ENCODE data around the gene POLR3H.

Gene POLR3H

GRCh38 chr22:41512421-41513194 lies 31.7 kb downstream of the POLR3H start:
- no peak for DNase-seq

DNA sequence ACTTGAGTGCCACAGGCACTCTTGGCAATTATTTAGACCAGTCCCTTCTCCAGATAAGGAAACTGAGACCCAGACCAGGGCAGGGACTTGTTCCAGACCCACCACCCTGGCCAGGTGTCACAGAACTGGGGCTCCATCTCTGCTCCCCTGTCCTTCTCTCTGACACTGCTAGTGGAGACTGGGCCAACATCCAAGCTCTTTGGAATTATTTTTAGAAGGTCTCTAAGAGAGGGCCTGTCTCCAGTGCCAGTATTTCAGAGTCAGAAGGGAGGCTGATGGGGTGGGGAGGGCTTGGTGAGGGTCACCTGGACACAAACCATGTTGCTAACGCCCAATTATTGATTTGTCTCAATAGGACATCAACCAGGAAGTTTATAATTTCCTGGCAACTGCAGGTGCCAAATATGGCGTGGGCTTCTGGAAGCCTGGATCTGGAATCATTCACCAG lies 32.7 kb downstream of the POLR3H start:
- DNase-seq: no peak

DNA sequence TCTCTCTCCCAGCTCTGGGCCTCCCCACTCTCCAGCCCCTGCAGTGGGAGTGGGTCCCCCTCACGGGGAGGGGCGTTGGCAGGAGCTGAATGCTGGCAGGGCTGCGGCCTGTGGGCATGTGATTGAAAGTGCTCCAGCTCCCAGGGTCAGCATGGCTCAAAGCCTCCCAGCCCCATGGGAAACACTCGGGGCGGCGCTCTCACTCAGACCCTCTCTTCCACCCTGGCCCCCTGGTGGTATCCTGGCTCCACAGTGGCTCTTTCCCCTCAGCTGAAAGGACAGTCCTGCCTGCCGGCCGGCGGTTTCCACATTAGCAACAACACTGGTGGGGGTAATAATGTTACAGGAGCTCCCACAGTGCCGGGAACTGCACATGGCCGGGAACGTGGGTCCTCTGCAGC lies 35.5 kb downstream of the POLR3H start:
- no peak for DNase-seq

GRCh38 chr22:41507330-41508063 lies 36.8 kb downstream of the POLR3H start:
- DNase-seq: no peak

DNA sequence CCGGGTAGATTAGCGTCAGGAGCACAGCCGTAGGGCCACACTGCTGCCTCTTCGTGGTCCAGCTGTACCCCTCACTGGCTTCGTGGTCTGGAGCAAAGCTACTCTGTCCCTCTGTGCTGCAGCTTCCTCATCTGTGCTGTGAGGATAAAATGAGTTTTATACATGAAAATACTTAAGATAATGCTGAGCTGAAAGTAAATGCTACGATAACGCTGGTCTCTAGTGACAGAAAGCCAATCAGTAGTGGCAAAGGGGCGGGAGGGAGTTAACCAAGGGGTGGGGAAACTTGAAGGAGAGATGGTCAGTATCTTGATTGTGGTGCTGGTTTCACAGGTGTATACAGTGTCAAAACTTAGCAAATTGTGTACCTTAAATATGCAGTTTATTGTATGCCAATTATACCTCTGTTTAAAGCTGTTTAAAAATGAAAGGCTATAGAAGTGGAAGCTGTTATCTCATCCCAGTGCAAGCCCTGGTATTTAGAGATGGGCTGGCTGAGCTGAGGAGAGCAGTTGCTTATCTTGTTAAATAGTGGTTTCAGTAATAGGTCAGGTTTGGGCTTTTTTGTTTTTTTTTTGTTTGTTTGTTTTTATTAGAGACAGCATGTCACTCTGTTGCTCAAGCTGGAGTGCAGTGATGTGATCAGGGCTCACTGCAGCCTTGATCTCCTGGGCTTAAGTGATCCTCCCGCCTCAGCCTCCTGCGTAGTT lies 38.6 kb downstream of the POLR3H start:
- DNase-seq: no peak

DNA sequence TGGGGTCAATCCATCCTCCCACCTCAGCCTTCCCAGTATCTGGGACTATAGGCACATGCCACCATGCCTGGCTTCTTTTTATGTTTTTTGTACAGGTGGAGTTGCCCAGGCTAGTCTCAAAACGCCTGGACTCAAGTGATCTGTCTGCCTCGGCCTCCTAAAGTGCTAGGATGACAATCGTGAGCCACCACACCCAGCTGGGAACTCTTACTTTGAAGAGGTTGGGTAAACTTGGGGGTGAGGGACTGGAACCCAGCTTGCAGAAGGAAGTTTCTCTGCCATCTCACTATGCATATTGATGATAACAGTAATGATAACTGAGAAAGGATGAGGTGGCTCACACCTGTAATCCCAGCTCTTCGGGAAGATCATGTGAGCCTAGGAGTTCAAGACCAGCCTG lies 39.5 kb downstream of the POLR3H start:
- no peak for DNase-seq

- no peak for DNase-seq
Measured at GRCh38 chr22:41504397-41504796, 39.9 kb downstream of the POLR3H start.

DNA sequence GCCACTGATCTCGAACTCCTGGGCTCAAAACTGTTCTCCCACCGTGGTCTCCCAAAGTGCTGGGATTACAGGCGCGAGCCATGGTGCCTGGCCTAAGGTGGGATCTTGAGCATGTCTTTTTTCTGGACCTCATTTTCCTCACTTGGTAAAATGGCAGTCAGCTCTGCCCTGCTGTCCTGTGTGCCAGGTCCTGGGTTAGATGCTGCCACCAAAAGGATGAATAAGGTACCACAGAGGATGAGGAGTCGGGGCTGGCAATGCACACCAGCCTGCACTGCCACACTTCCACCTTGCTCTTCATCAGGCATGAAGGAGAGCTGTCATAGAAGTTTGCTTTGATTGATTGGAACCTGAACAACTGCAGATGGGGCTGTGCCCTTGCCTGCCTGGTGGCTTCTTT lies 43.1 kb downstream of the POLR3H start:
- no peak for DNase-seq

- DNase-seq: no peak
Measured at GRCh38 chr22:41500303-41500702, 44.0 kb downstream of the POLR3H start.

DNA sequence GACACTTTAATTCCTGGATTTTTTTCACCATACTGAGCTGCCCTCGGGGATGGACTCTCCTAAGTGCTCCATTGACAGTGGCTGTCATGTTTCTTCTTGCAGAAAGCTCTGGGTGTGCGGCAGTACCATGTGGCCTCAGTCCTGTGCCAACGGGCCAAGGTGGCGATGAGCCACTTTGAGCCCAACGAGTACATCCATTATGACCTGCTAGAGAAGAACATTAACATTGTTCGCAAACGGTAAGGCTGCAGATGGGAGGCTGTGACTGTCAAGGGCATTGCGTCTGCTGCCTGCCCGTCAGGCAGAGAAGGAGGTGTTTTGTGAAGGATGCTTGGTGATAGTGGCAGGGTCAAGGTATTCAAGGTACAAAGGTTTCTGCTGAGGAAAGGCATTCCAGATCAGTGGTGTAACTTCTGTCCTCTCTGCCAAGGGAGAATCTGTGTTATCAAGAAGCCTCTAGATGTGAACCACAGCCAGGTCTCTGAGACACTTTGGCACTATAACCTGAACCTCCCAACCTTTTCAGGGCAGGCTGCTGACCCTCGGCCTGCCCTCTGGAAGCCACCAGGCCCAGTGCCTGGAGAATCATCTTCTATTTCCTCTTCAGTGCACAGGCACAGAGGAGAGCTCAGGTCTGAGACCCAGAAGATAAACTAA lies 44.5 kb downstream of the POLR3H start:
- DNase-seq: no peak

DNA sequence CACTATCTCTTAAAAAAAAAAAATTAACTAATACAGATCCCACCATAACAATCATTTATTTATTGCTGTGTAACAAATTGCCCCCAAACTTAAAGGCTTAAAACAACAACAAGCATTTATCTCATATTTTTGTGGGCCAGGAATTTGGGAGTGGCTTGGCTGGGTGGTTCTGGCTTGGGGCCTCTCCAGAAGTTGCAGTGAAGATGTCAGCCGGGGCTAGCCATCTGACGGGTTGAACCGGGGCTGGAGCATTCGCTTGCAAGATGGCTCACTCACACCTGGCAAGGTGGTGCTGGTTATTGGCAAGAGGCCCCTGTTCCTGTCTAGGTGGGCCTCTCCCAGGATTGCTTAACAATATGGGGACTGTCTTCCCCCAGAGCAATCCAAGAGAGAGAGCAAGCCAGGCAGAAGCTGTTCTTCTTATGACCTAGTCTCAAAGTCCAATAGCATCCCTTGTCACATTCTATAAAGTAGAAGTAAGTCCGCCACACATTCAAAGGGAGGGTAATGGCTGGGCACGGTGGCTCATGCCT lies 45.9 kb downstream of the POLR3H start:
- DNase-seq: no peak

DNA sequence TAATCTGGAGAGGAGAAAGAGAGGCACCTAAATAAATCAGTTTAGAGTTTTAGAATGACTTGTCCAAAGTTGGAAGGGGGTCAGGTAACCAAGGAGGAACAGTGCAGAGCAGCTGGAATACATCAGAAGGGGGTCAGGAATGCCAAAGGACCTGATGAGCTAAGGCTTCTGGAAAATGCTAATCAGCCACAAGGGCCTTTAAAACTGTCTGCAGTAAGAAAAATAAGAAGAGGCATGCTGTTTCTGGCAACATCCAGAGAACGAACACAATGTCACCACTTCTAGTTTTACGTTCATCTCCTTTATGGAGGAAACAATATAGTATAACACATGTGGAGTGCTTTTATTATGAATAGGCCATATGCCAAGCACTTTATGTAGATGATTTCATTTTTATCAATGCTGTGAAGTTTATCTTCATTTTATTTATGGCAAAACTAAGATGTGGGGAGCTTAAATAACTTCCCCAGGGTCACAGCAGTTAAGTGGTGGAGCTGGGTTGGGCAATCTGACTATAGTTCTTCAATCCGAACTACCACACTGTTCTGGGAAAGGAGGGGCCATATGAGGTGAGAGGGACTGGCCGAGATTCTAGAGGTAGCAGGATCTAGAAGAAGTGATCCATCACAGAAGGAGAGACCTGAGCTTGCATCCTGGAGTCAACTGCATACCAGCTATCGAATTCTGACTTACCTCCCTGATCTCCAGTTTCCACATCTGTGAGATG lies 52.7 kb downstream of the POLR3H start:
- no peak for DNase-seq

GRCh38 chr22:41488596-41489385 lies 55.5 kb downstream of the POLR3H start:
- no peak for DNase-seq

- no peak for DNase-seq
Measured at GRCh38 chr22:41488076-41488475, 56.2 kb downstream of the POLR3H start.

DNA sequence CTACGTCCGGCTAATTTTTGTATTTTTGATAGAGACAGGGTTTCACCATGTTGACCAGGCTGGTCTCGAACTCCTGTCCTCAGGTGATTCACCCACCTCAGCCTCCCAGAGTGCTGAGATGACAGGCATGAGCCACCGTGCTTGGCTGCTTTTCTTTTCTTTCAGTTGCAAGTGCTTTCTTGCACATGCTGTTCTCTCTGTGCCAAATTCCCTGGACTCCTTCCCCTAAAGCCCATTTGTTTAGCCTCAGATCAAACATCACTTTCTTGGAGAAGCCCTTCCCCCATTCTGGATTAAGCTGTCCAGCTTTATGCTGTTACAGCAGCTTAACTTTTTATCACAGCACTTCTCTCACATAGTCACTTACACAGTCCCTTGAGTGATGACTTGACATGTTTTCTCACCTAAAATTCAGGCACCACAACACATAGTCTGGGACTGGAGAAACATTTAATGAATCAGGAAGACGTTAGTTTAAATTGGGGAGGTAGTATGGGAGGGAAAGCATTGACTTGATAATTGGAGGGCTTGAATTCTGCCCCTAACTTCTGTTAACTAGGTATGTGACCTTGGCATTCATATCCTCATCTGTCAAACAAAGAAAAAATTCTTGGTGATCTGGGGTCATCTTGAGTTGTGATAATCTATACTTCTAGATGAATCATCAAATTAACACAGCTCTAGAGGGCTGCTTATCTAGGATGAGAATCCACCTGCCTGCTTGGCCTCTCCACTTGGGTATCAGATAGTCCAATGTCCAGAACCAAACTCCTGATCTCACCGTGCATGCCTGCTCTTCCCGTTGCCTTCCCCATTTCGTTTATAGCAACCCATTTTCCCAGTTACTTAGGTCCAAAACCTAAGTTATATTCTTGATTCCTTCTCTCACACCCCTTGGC lies 57.0 kb downstream of the POLR3H start:
- no peak for DNase-seq

DNA sequence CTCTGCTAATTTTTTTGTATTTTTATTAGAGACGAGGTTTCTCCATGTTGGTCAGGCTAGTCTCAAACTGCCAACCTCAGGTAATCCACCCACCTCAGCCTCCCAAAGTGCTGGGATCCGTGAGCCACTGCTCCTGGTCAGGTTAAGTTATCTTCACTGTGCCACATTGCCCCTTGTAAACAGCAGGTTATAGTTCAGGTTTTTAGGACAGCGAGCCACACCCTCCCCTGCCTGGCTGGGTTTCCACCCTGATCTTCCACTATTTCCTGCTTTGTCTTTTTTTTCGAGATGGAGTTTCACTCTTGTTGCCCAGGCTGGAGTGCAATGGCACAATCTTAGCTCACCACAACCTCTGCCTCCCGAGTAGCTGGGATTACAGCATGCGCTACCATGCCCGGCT lies 59.2 kb downstream of the POLR3H start:
- DNase-seq: no peak

GRCh38 chr22:41482319-41482935 lies 61.8 kb downstream of the POLR3H start:
- no peak for DNase-seq

GRCh38 chr22:41481925-41482318 lies 62.3 kb downstream of the POLR3H start:
- no peak for DNase-seq

- DNase-seq: no peak
Measured at GRCh38 chr22:41481131-41481830, 63.0 kb downstream of the POLR3H start.
